Measurements from ENCODE around the gene MAN1A2.
A peak's percentile ranks its signal among the peaks of the same experiment; 100 is the strongest.

The MAN1A2 gene

GRCh38 chr1:117366177-117367045 lies 838 bp upstream of the MAN1A2 start:
- TF ChIP-seq, protein P1, sequence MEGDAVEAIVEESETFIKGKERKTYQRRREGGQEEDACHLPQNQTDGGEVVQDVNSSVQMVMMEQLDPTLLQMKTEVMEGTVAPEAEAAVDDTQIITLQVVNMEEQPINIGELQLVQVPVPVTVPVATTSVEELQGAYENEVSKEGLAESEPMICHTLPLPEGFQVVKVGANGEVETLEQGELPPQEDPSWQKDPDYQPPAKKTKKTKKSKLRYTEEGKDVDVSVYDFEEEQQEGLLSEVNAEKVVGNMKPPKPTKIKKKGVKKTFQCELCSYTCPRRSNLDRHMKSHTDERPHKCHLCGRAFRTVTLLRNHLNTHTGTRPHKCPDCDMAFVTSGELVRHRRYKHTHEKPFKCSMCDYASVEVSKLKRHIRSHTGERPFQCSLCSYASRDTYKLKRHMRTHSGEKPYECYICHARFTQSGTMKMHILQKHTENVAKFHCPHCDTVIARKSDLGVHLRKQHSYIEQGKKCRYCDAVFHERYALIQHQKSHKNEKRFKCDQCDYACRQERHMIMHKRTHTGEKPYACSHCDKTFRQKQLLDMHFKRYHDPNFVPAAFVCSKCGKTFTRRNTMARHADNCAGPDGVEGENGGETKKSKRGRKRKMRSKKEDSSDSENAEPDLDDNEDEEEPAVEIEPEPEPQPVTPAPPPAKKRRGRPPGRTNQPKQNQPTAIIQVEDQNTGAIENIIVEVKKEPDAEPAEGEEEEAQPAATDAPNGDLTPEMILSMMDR (IDR thresholded peaks at IDR 0.05; ENCODE audit: insufficient read depth, low read length, poor library complexity, severe bottlenecking): no peak
- peak; percentile 91 for DNase-seq (ENCODE audit: extremely low read depth, insufficient read length)
- Histone ChIP-seq H3K36me3 (ENCODE audit: control insufficient read depth, insufficient read depth, low read length) (no peaks in the 10 kb centered on the region), H3K4me3 (replicated peaks; ENCODE audit: low read depth, low read length) (peak overlapping the region; percentile 90), H3K27me3 (replicated peaks; ENCODE audit: control insufficient read depth, insufficient read depth, low read length) (no peaks in the 10 kb centered on the region)

DNA sequence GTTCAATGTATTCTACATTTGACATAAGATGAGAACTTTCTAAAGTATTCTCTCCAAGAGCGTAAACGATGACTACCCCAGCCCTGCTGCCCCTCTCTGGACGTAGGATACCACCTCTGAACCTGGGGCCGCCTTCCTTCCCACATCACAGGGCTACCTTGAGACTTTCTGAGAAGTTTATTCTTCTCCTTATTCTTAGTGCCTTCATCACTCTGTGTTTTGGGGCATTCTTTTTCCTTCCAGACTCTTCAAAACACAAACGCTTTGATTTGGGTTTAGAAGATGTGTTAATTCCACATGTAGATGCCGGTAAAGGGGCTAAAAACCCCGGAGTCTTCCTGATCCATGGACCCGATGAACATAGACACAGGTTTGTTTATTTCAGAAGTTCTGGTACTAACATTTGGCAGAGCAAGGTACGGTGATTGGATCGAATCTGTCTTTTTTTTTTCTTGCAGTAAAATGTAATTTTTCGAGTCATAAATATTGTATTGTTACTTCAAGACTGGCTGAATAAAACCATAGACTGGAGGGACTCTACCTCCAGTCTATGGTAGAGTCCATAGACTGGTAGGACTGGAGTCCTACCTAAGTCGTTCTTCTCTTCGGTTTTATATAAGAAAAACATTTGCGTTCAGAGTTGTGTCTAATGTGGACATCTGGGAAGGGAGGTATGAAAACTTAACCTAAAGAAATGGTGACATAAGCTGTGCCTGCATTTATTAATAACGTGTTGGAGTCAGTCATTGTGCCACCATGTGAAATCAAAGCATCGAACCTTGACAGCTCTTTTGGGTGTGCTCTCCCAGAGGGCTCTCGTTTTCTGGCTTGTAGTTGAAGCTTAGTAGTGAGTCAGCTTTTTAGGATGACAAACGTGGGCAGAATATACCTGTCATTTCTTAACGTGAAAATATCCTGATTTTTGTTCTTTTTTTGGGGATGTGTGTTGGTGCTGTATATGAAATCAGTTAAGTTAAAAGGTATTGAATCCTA lies 1.2 kb downstream of the MAN1A2 start:
- Histone ChIP-seq H3K4me3 (replicated peaks; ENCODE audit: low read depth, low read length) (peak overlapping the region; percentile 90), H3K36me3 (ENCODE audit: control insufficient read depth, insufficient read depth, low read length) (no peaks in the 10 kb centered on the region), H3K27me3 (replicated peaks; ENCODE audit: control insufficient read depth, insufficient read depth, low read length) (no peaks in the 10 kb centered on the region)
- no peak for DNase-seq (ENCODE audit: extremely low read depth, insufficient read length)
- TF ChIP-seq, protein P1 (IDR thresholded peaks at IDR 0.05; ENCODE audit: insufficient read depth, low read length, poor library complexity, severe bottlenecking): no peak

- no peaks in the 10 kb centered on the region for H3K27me3 ChIP-seq (replicated peaks; ENCODE audit: control insufficient read depth, insufficient read depth, low read length)
- TF ChIP-seq, protein P1 (IDR thresholded peaks at IDR 0.05; ENCODE audit: insufficient read depth, low read length, poor library complexity, severe bottlenecking): no peak
- DNase-seq (ENCODE audit: extremely low read depth, insufficient read length): no peak
- H3K36me3 ChIP-seq (ENCODE audit: control insufficient read depth, insufficient read depth, low read length): no peaks in the 10 kb centered on the region
- H3K4me3 ChIP-seq (replicated peaks; ENCODE audit: low read depth, low read length): peak overlapping the region; percentile 90
Observed at GRCh38 chr1:117370071-117370470, 2.8 kb downstream of the MAN1A2 start.

GRCh38 chr1:117370509-117370908 lies 3.3 kb downstream of the MAN1A2 start:
- Histone ChIP-seq H3K27me3 (replicated peaks; ENCODE audit: control insufficient read depth, insufficient read depth, low read length) (no peaks in the 10 kb centered on the region), H3K36me3 (ENCODE audit: control insufficient read depth, insufficient read depth, low read length) (no peaks in the 10 kb centered on the region), H3K4me3 (replicated peaks; ENCODE audit: low read depth, low read length) (peak overlapping the region; percentile 90)
- TF ChIP-seq, protein P1 (IDR thresholded peaks at IDR 0.05; ENCODE audit: insufficient read depth, low read length, poor library complexity, severe bottlenecking): no peak
- DNase-seq (ENCODE audit: extremely low read depth, insufficient read length): no peak

DNA sequence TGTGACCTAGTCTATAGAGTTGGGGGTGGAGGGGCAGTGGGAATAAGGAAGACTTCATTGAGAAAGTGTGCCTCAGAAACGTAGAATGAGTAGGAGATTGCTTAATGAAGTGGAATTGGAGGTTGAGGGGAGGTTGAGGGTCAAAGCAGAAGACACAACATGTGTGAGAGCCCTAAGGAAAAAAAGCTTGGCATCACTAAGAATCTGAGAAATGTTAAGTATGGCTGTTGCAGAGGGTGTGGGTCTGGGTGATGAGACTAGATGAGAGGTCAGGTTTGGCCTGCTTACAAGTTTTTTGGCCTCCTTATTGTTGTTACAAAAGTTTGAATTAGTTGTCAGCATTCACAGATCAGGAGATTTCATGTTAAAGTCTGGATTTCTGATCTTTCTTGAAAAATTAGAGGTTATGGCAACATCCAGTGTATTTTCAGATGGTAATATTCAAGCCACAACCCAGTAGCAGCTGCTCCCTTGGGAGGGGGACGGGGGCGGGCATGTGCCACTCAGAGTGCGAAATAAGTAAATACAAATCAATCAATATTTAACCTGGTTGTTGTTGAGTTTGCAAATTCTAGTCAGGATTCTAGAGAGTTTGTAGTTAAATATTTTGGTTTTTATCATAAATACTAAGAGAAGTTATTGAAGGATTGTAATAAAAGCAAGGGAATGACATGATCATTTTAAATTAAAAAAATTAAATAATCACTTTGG lies 4.3 kb downstream of the MAN1A2 start:
- peak overlapping the region; percentile 90 for H3K4me3 ChIP-seq (replicated peaks; ENCODE audit: low read depth, low read length)
- H3K27me3 ChIP-seq (replicated peaks; ENCODE audit: control insufficient read depth, insufficient read depth, low read length): no peaks in the 10 kb centered on the region
- no peak for DNase-seq (ENCODE audit: extremely low read depth, insufficient read length)
- no peaks in the 10 kb centered on the region for H3K36me3 ChIP-seq (ENCODE audit: control insufficient read depth, insufficient read depth, low read length)
- TF ChIP-seq, protein P1 (IDR thresholded peaks at IDR 0.05; ENCODE audit: insufficient read depth, low read length, poor library complexity, severe bottlenecking): no peak

Measured in GM06990 (cell line).